Globus pallidus (tissue), 1 donor: ENCODE results near the gene DNAJC17.

ENCODE experiments used
- DNase-seq: peaks from one replicate; pipeline ENCODE4 v3.0.0-alpha.2; 2015; ENCODE audit warnings: low spot score

DNAJC17 gene

DNA sequence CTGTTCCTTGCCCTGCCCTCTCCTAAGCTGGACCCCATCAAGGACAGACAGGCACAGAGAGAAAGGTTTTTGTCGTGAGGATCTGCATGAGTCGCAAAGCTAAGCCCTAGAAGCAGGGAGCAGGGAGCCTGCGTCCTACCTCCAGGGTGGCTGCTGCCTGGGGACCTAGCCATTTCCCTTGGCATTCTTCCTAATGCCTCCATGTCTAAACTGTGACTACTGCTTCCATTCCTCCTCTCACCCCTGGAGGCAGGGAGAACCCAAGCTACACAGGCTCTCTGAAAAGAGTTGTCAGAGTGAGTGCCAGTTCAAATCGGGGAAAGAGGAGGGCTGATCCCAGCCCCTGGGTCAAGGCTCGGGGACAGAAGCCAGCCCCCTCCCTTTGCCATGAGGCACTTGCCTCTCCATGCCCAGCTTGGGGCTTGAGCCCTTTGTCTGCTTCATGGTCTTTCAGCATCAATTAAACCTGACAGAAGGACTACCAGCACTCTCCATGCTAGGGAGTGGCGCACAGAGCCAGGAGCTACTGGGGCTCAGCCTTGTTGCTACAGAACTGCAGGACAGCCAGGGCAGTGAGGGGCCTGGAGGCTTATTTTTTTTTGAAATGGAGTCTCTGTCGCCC lies 41.0 kb downstream of the DNAJC17 start:
- DNase-seq: no peak

DNA sequence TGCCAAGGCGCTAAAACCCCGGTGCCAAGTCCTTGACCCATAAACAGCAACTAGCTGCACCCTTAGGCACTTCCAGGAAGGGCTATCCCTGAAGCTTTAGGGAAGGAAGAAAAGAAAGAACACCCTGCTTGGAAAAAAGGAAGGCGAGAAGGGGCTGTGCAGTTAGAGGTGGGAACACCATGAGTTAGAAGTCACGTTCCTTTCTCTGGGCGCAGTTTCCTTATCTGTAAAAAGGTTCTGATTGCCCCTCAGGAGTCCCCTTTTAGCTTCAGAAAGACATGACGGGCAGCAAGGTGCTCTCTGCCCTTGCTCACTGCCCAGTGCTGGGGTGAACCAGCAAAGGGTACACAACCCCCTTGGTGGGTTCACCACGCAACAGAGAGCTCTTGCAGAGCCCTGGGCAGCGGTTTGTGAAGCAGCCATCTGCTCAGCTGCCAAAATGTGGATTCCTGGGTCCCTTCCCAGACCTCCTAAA lies 42.6 kb downstream of the DNAJC17 start:
- no peak for DNase-seq

DNA sequence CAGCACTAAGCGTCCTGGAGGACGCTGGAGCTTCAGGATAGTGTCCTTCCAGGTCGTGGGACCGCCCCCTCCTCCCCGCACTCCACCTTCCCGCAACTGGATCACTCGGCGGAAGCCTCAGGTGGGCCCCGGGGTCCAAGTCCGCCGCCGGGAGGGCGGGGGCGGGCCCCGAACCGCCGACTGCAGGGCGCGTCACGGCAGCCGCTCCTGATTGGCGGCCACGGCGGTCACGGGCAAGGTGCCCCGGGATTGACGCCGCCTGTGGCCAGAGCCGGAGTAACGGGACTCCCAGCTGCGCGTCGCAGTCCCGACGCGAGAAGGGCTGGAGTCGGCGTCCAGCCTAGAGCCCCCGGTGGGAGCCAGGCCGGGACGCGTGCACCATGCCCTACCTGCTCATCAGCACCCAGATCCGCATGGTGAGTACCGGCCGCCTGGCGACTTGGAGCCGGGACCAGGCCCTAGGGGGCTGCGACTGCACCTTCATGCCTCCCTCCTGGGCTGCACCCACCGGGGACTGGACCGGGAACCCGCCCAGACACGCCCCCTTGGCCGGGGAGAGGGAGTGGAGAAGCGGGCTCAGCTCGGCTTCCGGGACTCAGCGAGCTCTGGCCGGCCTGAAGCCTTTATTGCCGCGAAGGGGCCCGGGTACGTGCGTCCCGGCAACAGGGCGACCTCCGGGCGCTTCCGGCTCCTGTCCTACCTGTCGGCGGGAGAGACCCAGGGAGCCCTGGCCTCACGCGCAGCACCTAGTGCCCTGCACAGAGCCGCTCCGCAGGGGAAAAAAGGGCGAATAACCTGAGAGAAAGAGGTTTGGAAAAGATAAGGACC lies 43.3 kb downstream of the DNAJC17 start, which contains the start of gene GCHFR:
Gene GCHFR (plus strand): TSS at position 268 of the 828 bp plus-strand sequence. CDS start 113 bp downstream, at position 381.
- DNase-seq: no peak

DNA sequence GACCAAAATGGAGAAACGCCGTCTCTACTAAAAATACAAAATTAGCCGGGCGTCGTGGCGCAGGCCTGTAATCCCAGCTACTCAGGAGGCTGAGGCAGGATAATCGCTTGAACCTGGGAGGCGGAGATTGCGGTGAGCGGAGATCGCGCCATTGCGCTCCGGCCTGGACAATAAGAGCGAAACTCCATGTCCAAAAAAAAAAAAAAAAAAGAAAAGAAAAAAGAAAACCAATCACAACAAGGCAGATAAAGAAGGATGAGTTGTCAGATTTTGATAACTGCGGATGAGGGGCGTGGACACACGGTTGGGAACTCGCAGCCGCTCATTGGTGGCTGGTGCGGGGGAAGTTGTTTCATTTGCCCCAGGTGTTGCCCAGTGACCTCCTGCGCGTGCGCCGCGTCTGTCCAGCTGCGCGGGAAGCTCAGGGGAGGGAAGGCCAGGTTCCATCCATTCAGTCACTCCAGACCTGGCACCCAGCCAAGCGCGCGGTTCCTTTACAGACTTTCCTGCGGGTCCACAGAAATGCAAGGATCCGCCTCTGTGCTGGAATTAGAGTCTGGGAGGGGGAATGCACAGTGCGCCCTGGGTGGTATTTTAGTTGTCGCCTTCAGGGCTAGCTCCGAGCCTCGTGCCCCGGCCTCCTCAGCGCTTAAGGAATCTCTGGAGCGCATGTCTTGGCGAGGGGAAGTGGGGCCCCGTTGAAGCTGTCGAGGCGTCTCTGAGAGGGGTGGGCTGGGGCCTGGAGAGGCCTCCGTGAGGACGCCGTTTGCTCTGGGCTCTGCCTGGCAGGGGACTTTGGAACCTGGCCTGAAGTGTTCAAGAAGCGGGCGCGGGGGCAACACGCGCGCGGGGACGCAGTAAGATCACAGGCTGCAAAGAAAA lies 44.1 kb downstream of the DNAJC17 start:
- DNase-seq: no peak

DNA sequence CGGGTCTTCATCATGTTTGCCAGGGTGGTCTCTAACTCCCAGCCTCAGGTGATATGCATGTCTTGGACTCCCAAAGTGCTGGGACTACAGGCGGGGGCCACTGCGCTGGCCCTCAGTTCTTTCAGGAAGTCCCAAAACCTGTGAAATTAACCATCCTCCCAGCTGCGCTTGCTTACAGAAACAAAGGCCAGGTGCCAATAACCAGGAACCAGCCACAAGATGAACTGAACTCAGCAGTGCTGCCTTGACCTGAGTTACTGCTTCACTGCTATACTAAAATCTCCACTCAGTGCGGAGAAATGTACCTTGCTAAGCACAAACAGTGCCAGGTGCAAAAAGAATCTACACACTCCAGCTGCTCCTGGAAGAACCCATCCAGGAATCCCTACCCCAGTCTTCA lies 47.3 kb downstream of the DNAJC17 start:
- DNase-seq: no peak

DNA sequence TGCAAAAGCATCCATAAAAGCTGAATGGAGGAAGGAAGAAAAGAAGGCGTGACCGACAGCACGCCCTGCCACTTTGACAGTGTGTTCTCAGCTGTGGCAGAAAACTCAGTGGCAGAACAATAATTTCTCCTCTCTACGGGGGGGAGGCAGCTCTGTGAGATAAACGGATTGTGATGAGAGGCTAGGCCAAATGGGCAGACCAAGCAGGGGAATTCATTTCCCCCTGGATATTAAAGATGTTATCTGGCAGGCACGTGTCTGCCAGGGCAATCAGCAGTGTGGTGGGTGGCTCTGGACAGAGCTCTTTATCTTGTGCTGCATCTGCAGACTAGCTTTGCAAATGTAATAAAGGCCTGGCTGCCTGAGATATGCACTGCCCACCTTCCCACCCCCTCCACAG lies 50.3 kb downstream of the DNAJC17 start:
- no peak for DNase-seq

DNA sequence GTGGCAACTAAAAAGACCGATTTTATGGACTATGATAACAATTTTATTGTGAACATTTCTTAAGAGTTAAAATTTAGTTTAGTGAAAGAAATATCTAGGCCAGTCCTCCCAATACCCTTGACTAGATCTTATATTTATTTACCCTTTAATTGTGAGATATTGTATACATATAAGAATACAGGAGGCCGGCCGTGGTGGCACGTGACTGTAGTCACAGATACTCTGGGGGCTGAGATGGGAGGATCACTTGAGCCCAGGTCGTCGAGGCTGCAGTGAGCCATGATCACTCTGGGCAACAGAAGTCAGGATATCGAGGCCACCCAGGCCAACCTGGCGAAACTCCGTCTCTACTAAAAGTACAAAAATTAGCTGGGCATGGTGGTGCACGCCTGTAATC lies 51.5 kb downstream of the DNAJC17 start:
- DNase-seq: no peak

DNA sequence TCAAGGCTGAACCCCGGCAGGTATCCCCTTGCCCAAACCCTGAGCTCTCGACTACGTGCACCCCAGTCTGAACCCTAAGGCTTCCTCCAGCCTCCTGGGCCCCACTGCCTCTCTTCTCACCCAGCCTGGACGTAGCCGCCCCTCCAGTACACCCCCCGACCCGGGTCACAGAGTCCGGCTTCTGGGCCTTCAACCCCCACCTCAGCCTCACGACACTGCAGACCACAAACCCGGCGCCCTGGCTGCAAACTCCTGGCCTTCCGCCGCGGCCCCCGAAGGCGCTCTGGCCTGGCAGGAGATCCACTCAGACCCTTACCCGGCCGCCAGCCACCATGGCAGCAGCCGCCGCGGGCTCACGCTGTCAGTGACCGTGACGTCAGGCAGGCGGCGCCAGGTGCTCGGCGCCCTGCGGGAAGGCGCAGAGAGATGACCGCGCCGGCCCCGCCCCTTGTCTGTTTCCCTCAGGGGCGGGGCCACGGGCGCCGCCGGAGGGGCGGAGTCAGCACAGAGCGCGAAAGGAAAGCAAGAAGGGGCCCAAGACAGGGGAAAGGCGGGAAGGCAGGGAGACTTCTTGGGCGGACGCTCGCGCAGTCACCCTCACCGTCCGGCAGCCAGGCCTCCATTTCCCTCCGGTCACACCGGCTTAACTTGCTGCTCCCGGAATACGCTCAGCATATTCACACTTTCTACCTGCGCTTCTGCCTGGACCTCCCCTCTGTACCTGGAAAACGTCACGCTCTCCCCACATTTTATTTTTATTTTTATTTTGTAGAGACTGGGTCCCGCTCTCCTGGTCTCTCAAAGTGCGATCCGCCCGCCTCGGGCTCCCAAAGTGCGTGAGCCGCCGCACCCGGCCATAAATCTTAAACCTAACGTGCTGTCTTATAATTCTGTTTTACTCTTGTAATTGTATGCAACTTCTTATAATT lies 52.1 kb downstream of the DNAJC17 start, which contains the start of gene RMDN3:
Gene RMDN3 (minus strand): TSS at position 372 of the 929 bp plus-strand sequence. CDS start 471 bp downstream, outside the sequence.
- DNase-seq: peak; percentile 89

DNA sequence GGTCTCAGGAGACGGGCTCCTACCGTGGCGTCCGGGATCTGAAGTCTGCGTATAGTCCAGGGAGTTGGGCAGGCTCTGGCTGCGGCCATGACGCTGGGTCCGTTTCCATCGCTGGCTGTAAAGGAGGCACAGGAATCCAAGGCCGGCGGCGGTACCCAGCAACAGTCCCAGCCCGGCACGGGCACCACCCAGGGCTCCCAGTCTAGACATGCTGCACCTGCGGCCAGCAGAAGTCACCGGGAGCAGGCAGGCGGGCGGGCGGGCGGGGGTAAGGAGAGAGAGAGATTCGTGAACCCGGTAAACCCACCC lies 52.7 kb downstream of the DNAJC17 start:
- no peak for DNase-seq

DNA sequence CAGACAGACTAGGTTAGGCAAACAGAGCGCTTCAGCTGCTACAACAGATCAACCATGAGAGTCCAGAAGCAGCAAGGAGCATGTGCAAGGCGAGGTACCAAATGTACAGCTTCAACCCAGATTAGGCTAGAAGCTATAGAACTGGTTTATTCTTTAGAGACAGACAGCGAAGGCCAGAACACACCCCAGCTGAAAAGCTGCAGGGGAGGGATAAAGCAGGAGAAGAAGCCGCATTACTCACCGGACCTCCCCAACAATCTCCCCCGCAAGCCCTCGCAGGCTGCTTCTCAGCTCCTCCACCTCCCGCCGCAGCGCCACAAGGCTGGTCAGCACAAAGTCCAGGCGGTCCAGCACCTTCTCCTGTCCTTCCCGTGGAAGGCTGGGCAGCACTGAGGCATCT lies 55.5 kb downstream of the DNAJC17 start:
- DNase-seq: no peak

DNA sequence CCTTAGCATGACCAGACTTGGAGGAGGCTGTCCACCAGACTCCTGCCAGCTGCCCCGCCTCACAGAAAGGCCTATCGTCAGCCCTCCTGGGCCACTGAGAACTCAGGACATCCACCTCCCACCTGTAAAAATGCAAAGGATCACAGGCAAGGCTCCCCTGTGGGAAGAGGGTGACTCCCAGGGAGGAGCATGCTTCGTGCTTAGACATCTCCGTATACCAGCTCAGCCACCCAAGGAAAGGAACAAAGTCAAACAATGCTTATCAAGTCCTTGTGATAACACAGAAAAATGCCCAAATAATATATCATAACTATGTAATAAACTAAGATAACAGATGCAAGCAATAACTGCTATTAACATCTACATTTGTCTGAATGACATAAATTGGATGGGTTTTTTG lies 56.4 kb downstream of the DNAJC17 start:
- no peak for DNase-seq

DNA sequence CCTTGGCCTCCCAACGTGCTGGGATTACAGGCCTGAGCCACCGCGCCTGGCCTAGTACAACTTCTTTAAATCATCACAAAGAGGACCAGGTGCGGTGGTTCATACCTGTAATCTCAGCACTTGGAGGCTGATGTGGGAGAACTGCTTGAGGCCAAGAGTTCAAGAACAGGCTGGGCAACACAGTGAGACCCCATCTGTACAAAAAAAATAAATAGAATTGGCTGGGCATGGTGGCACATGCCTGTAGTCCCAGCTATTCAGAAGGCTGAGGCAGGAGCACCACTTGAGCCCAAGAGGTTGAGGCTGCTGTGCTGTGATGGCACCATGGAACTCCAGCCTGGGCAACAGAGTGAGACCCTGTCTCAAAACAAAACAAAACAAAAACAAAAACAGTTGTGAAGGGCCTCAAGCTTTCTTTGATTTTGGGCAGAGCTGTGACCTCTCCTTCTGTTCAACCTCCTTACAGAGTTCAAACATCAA lies 58.1 kb downstream of the DNAJC17 start:
- no peak for DNase-seq

DNA sequence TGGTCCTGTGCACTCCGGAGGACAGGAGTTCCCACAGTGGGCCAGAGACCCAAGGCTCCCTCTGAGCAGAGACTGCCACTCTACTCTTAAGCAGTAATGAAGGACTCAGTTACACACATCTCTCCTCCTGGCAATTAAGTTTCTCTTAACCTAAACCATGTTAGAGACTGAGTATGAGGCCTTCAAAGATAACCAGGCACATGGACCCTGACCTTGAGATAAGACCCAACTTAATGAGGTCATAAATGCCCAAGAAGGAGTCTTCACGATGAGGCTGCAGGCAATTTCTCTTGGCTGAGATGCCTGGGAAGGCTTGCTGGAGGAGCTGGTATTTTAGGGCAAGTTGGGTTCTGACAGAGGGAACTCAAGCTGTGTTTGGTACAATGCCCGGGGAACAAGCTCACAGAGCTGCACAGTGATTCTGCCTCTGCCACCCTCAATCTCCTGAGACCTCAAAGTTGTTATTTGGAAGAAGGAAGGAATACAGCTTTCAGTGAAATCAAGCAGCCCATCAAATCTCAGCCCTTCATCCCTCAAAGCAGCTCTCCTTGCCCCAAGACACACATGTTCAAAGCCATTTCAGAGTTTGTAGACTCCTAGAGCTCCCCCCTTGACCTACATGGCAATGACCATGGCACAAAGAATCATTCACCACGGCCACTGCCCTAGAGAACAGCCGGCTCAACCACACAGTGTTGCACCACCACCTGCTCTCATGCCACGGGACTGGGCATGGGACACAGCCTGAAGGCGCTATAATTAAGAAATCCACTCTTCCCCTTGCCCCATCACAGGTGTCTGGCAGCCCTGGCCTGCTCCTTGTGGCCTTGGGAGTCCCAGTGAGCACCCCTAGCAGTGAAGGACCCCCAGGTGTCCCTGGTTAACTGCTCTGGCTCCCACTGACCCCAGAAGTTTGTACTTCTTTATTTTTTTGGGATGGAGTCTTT lies 59.3 kb downstream of the DNAJC17 start:
- no peak for DNase-seq

DNA sequence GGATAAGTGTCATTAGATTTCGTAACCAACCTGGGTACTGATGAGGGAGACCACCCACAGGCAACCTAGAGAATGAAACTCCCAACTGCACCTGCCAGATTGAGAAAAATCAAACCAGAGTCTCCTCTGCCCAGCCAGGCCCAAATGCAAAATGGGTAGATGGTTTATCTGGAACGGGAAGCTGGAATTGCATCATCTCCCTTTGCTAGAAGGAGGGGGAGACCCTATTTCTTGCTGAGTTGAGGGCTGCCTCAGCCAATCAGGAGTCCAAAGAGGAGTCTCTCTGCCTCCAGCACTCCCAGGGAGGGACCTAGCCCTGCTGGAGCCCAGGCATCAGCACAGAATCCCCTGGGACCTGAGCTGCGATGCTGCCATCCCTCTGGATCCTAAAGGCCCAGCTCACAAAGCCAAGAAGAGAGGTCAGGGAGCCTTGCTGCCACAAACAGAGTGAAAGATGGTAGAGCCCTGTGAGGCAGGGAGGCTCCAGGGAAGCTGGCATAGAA lies 60.3 kb downstream of the DNAJC17 start:
- no peak for DNase-seq

DNA sequence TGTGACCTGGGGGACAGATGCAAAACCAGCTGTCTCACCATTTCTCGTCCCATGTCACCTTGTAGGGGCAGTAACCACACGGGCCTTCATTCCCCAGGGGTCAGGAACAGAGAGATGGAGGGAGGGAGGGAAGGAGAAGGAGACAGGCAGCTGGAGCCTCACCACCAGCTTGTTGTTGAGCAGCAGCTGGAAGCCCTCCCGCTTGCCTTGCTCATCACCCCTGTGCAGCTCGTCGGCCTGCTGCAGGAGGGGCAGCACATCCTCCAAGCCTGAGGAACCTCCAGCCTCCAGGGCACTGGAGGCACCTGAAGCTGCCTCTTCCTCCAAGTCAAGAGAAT lies 62.5 kb downstream of the DNAJC17 start:
- DNase-seq: no peak

DNA sequence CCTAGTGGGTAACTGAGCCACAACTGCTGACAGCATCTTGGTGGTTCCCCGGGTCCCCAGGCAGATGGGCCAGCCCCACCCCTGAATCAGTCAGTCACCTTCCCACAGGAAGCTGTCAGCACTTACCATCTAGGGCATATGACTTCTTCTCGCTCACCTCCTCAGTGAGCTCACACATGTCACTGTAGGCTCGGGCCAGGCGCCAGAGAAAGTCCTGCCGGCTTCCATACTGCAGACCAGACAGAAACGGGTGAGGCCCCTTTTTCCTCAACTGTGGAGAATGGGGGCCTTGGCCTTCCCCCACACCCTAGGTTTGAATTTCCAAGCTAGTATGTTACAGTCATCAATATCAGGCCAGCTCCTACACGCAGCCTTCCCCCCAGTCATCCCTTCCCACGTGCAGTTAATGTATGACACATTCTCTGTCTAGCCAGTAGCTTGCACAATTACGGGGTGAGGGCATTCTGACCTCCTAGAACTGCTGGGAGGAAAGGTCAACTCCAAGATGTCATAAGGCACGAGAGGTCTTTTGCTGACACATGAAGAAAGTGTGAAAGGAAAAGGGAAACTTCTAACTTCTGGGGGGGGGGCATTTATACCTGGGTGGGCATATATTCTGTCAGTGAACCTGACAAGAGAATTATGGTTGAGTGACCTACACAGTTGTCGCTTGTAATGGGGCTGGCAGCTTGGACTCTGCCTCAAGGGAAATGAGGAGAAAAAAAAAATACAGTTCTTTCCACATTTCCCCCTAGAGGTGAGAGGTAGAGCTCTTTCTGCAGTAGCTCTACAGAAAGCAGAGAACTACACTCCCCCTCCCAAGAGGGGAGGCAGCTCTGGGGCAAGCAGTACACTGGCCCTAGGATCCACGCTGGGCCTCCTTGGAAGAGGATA lies 63.1 kb downstream of the DNAJC17 start:
- no peak for DNase-seq

DNA sequence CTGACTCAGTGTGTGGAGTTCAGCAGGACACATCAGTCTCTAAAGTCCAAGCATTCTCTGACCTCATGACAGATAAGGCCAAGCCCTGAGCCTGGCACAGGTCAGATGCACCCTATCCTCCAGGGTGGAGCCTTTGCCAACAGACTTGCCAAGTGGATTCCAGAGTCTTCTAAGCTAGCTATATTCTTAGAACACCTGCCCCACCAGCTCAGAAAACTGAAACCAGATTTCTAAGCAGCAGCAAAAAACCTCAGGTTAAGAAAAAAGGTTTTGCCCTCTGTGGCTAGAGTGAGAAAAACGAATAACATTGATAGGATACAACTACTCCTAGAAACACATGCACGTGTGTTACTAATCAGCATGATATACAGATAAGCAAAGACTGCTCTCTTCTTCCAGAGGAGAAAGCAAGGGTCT lies 63.8 kb downstream of the DNAJC17 start:
- DNase-seq: no peak

DNA sequence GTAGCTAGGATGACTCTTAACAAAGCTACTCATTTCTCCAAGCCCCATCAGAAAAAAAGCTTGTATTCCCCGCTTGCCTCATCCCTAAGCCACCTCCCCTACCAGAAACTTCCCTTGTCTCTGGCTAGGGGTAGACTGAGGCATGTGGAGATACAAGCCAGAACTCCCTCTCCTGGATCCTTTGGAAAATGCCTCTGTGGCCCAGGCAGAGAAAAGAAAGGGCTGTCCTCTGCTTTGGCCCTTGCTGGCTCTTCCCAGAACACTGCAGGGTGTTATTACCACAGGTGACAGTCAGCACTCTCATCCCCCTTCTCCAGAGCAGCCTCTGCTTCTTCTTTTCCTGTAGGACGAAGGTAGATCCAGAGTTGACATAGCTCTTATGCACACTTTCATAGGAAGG lies 67.4 kb downstream of the DNAJC17 start:
- no peak for DNase-seq

DNA sequence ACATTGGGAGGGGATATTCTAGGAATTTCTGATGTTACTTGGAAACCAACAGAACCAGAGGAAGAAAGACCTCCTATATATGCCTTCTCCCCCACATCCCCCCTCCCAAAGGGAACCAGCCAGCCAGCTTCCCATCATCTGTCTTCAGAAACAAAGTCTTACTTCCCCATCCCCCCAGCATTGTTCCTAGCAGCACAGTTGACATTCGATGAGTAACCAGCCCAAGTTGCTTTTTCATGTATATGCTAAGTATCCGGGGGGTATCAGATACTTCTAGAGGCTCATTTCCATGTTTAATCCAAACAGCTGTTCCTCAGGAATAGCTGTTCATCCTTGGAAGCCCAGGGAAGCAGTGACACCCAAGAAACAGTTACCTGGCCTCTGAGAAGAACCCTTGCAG lies 68.2 kb downstream of the DNAJC17 start:
- DNase-seq: no peak
